NCI-H69 (cell line): ENCODE measurements around the gene PLXNA2.

Experiments used
- DNase-seq: peaks from one replicate; lab custom pipeline; 2025; lab: John Stamatoyannopoulos, UW

Gene PLXNA2, protein sequence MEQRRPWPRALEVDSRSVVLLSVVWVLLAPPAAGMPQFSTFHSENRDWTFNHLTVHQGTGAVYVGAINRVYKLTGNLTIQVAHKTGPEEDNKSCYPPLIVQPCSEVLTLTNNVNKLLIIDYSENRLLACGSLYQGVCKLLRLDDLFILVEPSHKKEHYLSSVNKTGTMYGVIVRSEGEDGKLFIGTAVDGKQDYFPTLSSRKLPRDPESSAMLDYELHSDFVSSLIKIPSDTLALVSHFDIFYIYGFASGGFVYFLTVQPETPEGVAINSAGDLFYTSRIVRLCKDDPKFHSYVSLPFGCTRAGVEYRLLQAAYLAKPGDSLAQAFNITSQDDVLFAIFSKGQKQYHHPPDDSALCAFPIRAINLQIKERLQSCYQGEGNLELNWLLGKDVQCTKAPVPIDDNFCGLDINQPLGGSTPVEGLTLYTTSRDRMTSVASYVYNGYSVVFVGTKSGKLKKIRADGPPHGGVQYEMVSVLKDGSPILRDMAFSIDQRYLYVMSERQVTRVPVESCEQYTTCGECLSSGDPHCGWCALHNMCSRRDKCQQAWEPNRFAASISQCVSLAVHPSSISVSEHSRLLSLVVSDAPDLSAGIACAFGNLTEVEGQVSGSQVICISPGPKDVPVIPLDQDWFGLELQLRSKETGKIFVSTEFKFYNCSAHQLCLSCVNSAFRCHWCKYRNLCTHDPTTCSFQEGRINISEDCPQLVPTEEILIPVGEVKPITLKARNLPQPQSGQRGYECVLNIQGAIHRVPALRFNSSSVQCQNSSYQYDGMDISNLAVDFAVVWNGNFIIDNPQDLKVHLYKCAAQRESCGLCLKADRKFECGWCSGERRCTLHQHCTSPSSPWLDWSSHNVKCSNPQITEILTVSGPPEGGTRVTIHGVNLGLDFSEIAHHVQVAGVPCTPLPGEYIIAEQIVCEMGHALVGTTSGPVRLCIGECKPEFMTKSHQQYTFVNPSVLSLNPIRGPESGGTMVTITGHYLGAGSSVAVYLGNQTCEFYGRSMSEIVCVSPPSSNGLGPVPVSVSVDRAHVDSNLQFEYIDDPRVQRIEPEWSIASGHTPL (N-terminal part only)

DNA sequence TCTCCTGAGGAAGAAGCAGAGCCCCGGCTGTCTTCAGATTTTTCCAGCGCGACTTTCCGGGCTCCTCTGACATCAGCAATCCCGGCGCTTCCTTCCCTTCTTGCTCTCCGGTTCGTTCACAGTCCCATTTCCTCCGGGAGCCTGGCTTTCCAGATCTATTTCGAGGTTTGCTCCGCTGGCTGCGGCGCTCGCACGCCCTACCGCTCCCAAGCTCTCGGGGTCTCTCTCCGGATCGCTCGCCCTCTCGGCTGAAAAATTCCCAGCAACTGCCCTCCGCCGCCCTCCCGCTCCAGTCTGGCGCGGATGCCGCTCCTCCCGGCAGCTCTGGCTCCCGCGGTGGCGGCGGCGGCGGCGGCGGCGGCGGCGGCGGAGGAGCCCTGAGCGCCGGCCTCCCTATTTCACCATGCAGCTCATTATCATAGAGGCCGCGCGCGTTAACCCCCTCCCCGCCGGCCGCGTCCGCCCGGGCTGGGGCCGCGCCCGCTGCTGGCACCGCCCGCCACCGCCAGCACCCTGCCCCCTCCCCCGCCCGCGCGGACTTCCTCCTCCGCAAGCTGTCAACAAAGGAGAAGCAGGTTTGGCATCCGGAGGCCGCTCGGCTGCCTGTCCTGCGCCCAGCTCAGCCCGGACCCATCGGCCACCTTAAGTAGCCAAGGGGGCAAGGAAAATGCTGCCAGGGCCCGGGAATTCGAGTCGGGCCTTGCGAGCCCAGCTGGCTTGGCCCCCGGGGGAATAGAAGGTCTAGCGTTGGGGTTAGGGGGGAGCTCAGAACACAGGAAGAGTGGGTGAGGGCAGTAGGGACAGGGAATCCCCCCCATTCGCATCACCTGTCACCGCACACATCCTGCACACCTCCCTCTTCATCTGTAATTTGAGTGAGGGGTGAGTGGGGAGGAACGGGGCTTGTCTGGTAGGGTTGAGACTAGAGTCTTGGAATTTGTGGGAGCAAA is at the start of gene PLXNA2:
PLXNA2 (minus strand) TSS at position 418 of the 950 bp plus-strand sequence. CDS start 26,462 bp downstream, outside the sequence.
- DNase-seq: peak; percentile 91

- no peak for DNase-seq
Measured at GRCh38 chr1:208292908-208293307, 48.7 kb upstream of the PLXNA2 start.

DNA sequence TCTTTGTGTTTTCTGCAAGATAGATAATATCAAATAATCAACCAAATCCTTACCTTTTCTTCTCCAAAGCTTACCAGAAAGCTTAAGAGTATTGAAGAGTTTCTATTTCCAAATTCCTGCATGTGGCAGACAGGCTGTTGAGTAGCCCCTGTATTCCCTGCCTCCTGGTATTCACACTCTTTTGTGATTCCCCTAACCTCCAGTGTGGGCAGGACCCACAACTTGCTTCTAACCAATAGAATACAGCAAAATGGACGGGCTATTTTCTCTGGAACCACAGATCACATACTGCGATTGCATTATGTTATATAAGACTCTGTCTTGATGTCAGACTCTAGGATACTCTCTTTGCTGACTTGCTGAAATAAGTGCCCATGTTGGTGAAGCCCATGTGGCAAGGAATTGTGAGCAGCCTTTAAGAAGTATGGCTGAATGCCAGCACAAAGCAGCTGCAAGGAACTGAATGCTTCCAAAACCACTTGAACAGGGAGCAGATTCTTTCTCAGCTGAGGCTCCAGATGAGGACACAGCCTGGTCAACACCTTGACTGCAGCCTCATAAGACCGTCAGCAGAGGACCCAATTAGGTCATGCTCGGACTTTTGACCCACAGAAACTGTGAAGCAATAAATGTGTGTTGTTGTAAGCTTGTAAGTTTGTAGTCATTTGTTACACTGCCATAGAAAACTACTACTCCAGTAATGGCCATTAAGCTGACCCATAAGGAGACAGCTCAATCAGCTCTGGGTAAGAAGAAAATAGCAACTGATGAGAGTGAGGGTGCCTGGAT is 47.9 kb upstream of the PLXNA2 start:
- no peak for DNase-seq

GRCh38 chr1:208291129-208291528 is 46.9 kb upstream of the PLXNA2 start:
- DNase-seq: no peak

GRCh38 chr1:208289716-208290115 is 45.5 kb upstream of the PLXNA2 start:
- DNase-seq: no peak

GRCh38 chr1:208288495-208288894 is 44.3 kb upstream of the PLXNA2 start:
- no peak for DNase-seq

DNA sequence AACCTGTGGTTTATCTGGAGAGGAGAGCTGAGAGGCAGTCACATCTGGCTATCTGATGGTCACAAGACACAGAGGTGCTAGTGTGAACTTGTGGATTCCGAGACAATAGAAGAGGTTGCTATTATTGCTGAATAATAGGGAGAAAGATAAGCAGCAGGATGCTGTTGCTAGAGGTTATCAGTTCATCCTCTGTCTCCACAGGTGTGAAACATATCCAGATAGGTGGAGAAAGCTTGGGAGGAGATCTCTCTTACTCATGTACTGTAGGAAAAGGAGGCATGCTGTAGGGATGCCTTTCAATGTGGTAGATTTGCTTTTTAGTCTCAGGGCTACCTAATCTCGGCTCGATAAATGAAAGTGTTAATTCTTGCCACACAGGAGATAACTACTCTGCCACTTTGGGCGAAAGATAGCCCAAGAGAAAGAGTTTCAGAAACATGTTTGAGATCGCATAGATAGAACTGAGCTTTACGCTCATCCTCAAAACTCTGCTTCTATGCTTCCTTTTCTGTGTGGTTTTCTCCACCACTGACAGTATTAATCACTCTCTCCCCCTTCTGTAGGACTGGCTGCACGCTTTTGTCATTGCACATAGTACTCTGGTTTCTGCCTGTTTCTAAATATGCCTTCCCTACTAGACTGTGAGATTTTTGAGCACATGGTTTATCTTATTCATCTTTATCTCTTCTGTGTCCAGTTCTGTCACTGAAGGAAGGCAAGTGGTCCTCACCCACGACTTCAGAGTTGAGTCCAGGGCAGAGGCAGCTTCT is 36.7 kb upstream of the PLXNA2 start:
- DNase-seq: no peak

- no peak for DNase-seq
Measured at GRCh38 chr1:208279826-208280588, 35.8 kb upstream of the PLXNA2 start.

DNA sequence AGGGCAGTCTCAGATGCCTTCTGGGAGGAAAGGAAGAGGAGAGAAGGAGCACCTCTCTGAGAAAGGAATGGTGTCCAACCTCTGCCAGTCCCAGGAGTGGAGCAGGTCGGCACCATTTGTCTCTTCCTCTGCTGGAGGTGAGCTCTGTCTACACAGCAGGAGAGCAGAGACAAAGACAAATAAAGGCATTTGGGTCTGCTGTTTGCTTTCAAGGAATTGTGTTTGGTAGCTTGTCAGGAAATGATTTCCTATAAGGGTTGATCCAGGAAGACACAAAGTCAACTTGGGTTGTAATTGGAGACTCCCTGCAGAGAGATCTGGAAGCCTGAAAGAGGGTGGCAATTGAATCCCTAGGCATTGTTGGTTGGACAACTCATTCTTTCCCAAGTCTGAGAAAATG is 34.5 kb upstream of the PLXNA2 start:
- peak; percentile 84 for DNase-seq

GRCh38 chr1:208276757-208277435 is 32.7 kb upstream of the PLXNA2 start:
- DNase-seq: no peak

- DNase-seq: no peak
Measured at GRCh38 chr1:208275083-208275482, 30.9 kb upstream of the PLXNA2 start.

DNA sequence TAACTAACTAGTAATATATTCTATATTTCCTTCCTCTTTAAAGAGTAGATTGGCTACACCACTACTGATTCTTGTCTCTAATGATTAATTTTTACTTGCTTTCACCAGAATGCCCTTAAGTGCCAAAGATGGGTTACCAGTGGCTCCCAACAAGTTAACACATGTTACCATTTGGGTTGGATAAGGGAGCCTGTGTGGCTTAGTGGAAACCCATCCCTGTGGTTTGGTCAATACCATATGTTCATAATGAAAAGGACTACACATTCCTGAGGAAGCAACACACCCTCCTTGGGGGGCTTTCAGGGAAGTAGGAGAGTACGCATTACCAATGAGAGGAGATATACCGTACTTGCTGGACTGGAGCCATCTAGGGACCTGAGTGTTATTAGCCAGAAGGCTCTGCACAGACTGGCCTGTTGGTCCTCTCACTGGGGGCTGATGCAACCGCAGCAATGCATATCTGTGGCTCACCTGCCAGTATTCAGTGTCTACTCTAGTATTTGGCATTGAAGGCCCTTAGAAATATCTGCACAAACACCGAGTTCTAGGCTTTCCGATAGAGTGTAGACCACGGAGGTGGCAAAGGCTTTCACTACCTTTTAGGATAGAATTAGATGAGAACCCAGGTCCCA is 29.3 kb upstream of the PLXNA2 start:
- DNase-seq: peak; percentile 12

- no peak for DNase-seq
Measured at GRCh38 chr1:208272713-208273112, 28.5 kb upstream of the PLXNA2 start.

- peak; percentile 41 for DNase-seq
Measured at GRCh38 chr1:208272311-208272710, 28.1 kb upstream of the PLXNA2 start.

DNA sequence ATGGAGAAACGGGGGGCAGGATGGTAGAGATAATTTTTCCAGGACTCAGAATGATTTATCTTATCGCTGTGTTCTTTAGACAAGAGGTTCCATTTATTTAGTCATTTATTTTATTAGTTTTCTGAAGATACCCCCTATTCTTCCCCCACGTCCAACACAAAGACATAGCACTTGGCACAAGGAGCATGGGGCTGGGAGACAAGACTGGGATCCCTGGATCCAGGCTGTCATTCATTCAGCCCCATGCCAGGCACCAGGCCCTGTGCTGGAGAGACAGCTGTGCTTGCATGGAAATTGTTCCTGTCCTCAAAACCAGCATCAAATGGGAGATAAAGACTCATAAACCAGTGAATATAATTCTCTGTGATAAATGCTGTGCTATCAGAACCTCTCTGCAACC is 27.1 kb upstream of the PLXNA2 start:
- no peak for DNase-seq

- peak; percentile 84 for DNase-seq
Measured at GRCh38 chr1:208270651-208271141, 26.5 kb upstream of the PLXNA2 start.

GRCh38 chr1:208269338-208269666 is 25.1 kb upstream of the PLXNA2 start:
- no peak for DNase-seq
